GM10248 (cell line): ENCODE results near the gene DTNBP1.

Experiments
- CTCF ChIA-PET: fragments of 300-600 bp; sonication (Branson Sonifier 250); formaldehyde crosslinking; extraction: SDS; loops from one replicate; lab custom pipeline; 2021; ENCODE audit warnings: antibody characterized with exemption; lab: Yijun Ruan, JAX
- POLR2A ChIA-PET: fragments of 350-650 bp; sonication (Branson Sonifier 250); formaldehyde crosslinking; extraction: SDS; loops from one replicate; lab custom pipeline; 2020; ENCODE audit warnings: antibody characterized with exemption; lab: Yijun Ruan, JAX
- DNase-seq: peaks from one replicate; pipeline ENCODE4 v3.0.0; 2012; ENCODE audit errors: extremely low spot score
- CTCF ChIP-seq: IDR thresholded peaks from 2 replicates; pipeline ENCODE4 v1.5.1; 2012; ENCODE audit warnings: mild to moderate bottlenecking, low read depth; ENCODE audit errors: extremely low read depth, missing control alignments, control extremely low read depth

Gene DTNBP1

GRCh38 chr6:15503346-15503680 is 159.5 kb downstream of the DTNBP1 start:
- ChIA-PET POLR2A (no interaction called here), CTCF (interaction anchor here (1.0 to 1.5 kb wide), 2 partner anchors 13 to 120 kb away, joined by 3 read pairs; no protein-coding TSS in a partner anchor)
- TF ChIP-seq CTCF = no peak
- no peak for DNase-seq

GRCh38 chr6:15502446-15503345 is 160.1 kb downstream of the DTNBP1 start:
- ChIA-PET POLR2A (no interaction called here), CTCF (interaction anchor here (1.5 kb wide), 1 partner anchor 120 kb away, joined by 3 read pairs; no protein-coding TSS in a partner anchor)
- DNase-seq = no peak
- TF ChIP-seq CTCF = no peak

- ChIA-PET POLR2A (no interaction called here), CTCF (no interaction called here)
- TF ChIP-seq CTCF = no peak
- no peak for DNase-seq
Observed at GRCh38 chr6:15501826-15502445, 160.9 kb downstream of the DTNBP1 start.

- no peak for TF ChIP-seq CTCF
- POLR2A ChIA-PET = no interaction called here
- CTCF ChIA-PET = no interaction called here
- DNase-seq = no peak
Observed at GRCh38 chr6:15500901-15501825, 161.7 kb downstream of the DTNBP1 start.

GRCh38 chr6:15500078-15500740 is 162.6 kb downstream of the DTNBP1 start:
- ChIA-PET CTCF (interaction anchor here (0.6 to 0.7 kb wide), 2 partner anchors 10 to 757 kb away, joined by 3 read pairs; no protein-coding TSS in a partner anchor), POLR2A (no interaction called here)
- no peak for DNase-seq
- TF ChIP-seq CTCF = no peak
